ENCODE data around the gene GFOD1. TPM values are rescaled to one million over a fixed set of nuclear protein-coding genes. Genes with fewer than 3 reads are reported as not detected.

The GFOD1 gene
- total RNA-seq, 4 donors from 2014 or later = 12.2 to 78.2 (median 45.7) TPM

GRCh38 chr6:13348334-13349113 lies 138.9 kb downstream of the GFOD1 start:
- no peak for TF ChIP-seq CTCF (IDR thresholded peaks at IDR 0.05)
- DNase-seq (ENCODE audit: low spot score) (no peak), ATAC-seq (ENCODE audit: low FRiP score) (peak; percentile 49)

GRCh38 chr6:13346245-13346644 lies 141.2 kb downstream of the GFOD1 start:
- no peak for TF ChIP-seq CTCF (IDR thresholded peaks at IDR 0.05)
- DNase-seq (ENCODE audit: low spot score) = no peak
- no peak for ATAC-seq (ENCODE audit: low FRiP score)

GRCh38 chr6:13342414-13343019 lies 144.9 kb downstream of the GFOD1 start:
- no peak for TF ChIP-seq CTCF (IDR thresholded peaks at IDR 0.05)
- no peak for ATAC-seq (ENCODE audit: low FRiP score)
- no peak for DNase-seq (ENCODE audit: low spot score)

GRCh38 chr6:13339863-13340630 lies 147.4 kb downstream of the GFOD1 start:
- no peak for DNase-seq (ENCODE audit: low spot score)
- ATAC-seq (ENCODE audit: low FRiP score) = no peak
- TF ChIP-seq CTCF (IDR thresholded peaks at IDR 0.05) = no peak

GRCh38 chr6:13338038-13338437 lies 149.4 kb downstream of the GFOD1 start:
- ATAC-seq (ENCODE audit: low FRiP score) = no peak

GRCh38 chr6:13336553-13336952 lies 150.8 kb downstream of the GFOD1 start:
- TF ChIP-seq CTCF (IDR thresholded peaks at IDR 0.05) = peak in 1 of 3 donors; percentile 85
- peak; percentile 85 for ATAC-seq (ENCODE audit: low FRiP score)
- DNase-seq (ENCODE audit: low spot score) = peak; percentile 95

More at GRCh38 chr6:13338038-13338437, 149.4 kb downstream of the GFOD1 start:
- DNase-seq (ENCODE audit: low spot score) = no peak
- no peak for TF ChIP-seq CTCF (IDR thresholded peaks at IDR 0.05)

All from omental fat pad (tissue), 4 donors.